ENCODE results near the gene YEATS2.

Gene YEATS2

GRCh38 chr3:183815951-183816475 is 118.4 kb downstream of the YEATS2 start:
- DNase-seq, result no peak

- no peak for DNase-seq
Observed at GRCh38 chr3:183816681-183817510, 119.3 kb downstream of the YEATS2 start.

- no peak for DNase-seq
Observed at GRCh38 chr3:183817639-183818038, 120.0 kb downstream of the YEATS2 start.

- DNase-seq, result peak in 1 of 2 experiments; percentile 24
Observed at GRCh38 chr3:183818041-183818620, 120.5 kb downstream of the YEATS2 start.

- no peak for DNase-seq
Observed at GRCh38 chr3:183818706-183819624, 121.4 kb downstream of the YEATS2 start.

GRCh38 chr3:183819831-183820230 is 122.2 kb downstream of the YEATS2 start:
- DNase-seq, result no peak

GRCh38 chr3:183822631-183823030 is 125.0 kb downstream of the YEATS2 start:
- DNase-seq, result no peak

GRCh38 chr3:183823963-183824362 is 126.4 kb downstream of the YEATS2 start:
- DNase-seq, result peak; percentile 46 to 77

- DNase-seq, result peak; percentile 23 to 38
Observed at GRCh38 chr3:183824761-183825455, 127.3 kb downstream of the YEATS2 start.

GRCh38 chr3:183825456-183826161 is 128.0 kb downstream of the YEATS2 start, which contains the start of gene MAP6D1:
MAP6D1 (minus strand) TSS chr3:183825577; CDS start chr3:183825547, 30 bp downstream.
- DNase-seq, result peak; percentile 56 to 77

- peak in 1 of 2 experiments; percentile 34 for DNase-seq
Observed at GRCh38 chr3:183826448-183827250, 129.1 kb downstream of the YEATS2 start.

- no peak for DNase-seq
Observed at GRCh38 chr3:183827809-183828537, 130.4 kb downstream of the YEATS2 start.

GRCh38 chr3:183828538-183828870 is 130.9 kb downstream of the YEATS2 start:
- no peak for DNase-seq

- DNase-seq, result no peak
Observed at GRCh38 chr3:183829466-183829865, 131.9 kb downstream of the YEATS2 start.

GRCh38 chr3:183830187-183830586 is 132.6 kb downstream of the YEATS2 start:
- DNase-seq, result no peak

GRCh38 chr3:183833516-183833915 is 135.9 kb downstream of the YEATS2 start:
- DNase-seq, result no peak

- DNase-seq, result no peak
Observed at GRCh38 chr3:183837390-183837789, 139.8 kb downstream of the YEATS2 start.

- no peak for DNase-seq
Observed at GRCh38 chr3:183837894-183838293, 140.3 kb downstream of the YEATS2 start.

GRCh38 chr3:183839751-183840150 is 142.2 kb downstream of the YEATS2 start:
- DNase-seq, result no peak

- DNase-seq, result no peak
Observed at GRCh38 chr3:183844606-183845005, 147.0 kb downstream of the YEATS2 start.

All from NCI-H2081 (cell line).